Fibroblast of villous mesenchyme (primary cell): ENCODE measurements around the gene CHTF8. TPM values are rescaled to one million over a fixed set of nuclear protein-coding genes. Genes with fewer than 3 reads are reported as not detected.

ENCODE experiments used
- DNase-seq: peaks from one replicate; pipeline ENCODE4 v3.0.0-alpha.2; 2010; ENCODE audit warnings: low read depth
- H3K4me3 ChIP-seq: 2 replicates; pipeline ENCODE4 v1.5.1; 2011; ENCODE audit warnings: low read depth, mild to moderate bottlenecking, low read length
- CTCF ChIP-seq: IDR thresholded peaks from 2 replicates; pipeline ENCODE4 v1.5.1; 2012; ENCODE audit warnings: low read depth, mild to moderate bottlenecking, low read length; ENCODE audit not compliant: insufficient read depth
- total RNA-seq: library from RNA; depleted of rRNA; stranded (reverse); fragments of >200 nt; gene quantifications from 2 replicates; pipeline ENCODE4 v1.2.3, GENCODE V29; 2012

Gene CHTF8
- total RNA-seq, 1 donor = 65.2 TPM

GRCh38 chr16:69169607-69170352 lies 37.4 kb upstream of the CHTF8 start:
- no peak overlapping the region for H3K4me3 ChIP-seq
- no peak for TF ChIP-seq CTCF
- DNase-seq = no peak

- H3K4me3 ChIP-seq = no peak overlapping the region
- TF ChIP-seq CTCF = no peak
- DNase-seq = no peak
Observed at GRCh38 chr16:69169051-69169450, 36.7 kb upstream of the CHTF8 start.

- no peak for TF ChIP-seq CTCF
- no peak overlapping the region for H3K4me3 ChIP-seq
- no peak for DNase-seq
Observed at GRCh38 chr16:69166946-69167930, 34.9 kb upstream of the CHTF8 start.

GRCh38 chr16:69166221-69166833 lies 33.9 kb upstream of the CHTF8 start:
- no peak overlapping the region for H3K4me3 ChIP-seq
- no peak for TF ChIP-seq CTCF
- DNase-seq = peak; percentile 22

GRCh38 chr16:69165584-69165983 lies 33.2 kb upstream of the CHTF8 start:
- no peak for TF ChIP-seq CTCF
- DNase-seq = no peak
- no peak overlapping the region for H3K4me3 ChIP-seq

- no peak for TF ChIP-seq CTCF
- H3K4me3 ChIP-seq = no peak overlapping the region
- DNase-seq = no peak
Observed at GRCh38 chr16:69160192-69160591, 27.8 kb upstream of the CHTF8 start.
